DND-41 (cell line): ENCODE data around the gene TRIM7.

ENCODE experiments used
- ATAC-seq: fragments of 200-7000 bp; cut with Tn5 transposase; 3 replicates; pipeline ENCODE4 v1.9.1; 2021; ENCODE audit warnings: low read depth; ENCODE audit not compliant: insufficient read depth
- DNase-seq: peaks from one replicate; pipeline ENCODE4 v3.0.0-alpha.2; 2020
- H2AFZ ChIP-seq: 2 replicates; pipeline ENCODE4 v1.6.0; 2012; ENCODE audit warnings: low read depth, low read length
- H3K27ac ChIP-seq: 2 replicates; pipeline ENCODE4 v1.5.1; 2012; ENCODE audit warnings: low read length, inconsistent platforms
- H3K27me3 ChIP-seq: fragments of 200-600 bp; sonication (generic); 2 replicates; pipeline ENCODE4 v1.6.0; 2012; ENCODE audit warnings: low read length, mild to moderate bottlenecking, inconsistent platforms; ENCODE audit not compliant: insufficient read depth, poor library complexity
- H3K36me3 ChIP-seq: 2 replicates; pipeline ENCODE4 v1.5.1; 2012; ENCODE audit warnings: low read length, inconsistent platforms; ENCODE audit not compliant: insufficient read depth
- H3K4me1 ChIP-seq: 2 replicates; pipeline ENCODE4 v1.5.1; 2012; ENCODE audit warnings: mild to moderate bottlenecking, low read length; ENCODE audit not compliant: insufficient read depth
- H3K4me2 ChIP-seq: 2 replicates; pipeline ENCODE4 v1.6.0; 2012; ENCODE audit warnings: mild to moderate bottlenecking, moderate library complexity, low read length, inconsistent platforms; ENCODE audit not compliant: insufficient read depth
- H3K4me3 ChIP-seq, 2 experiments: fragments of 200-600 bp in 1 of 2; shearing (Covaris generic) in 1 of 2; 2 replicates each; pipeline ENCODE4 v1.5.1; 2012 to 2016; ENCODE audit warnings: inconsistent platforms in 2 of 2, low read length in 2 of 2, mild to moderate bottlenecking in 2 of 2, low read depth in 1 of 2, moderate library complexity in 1 of 2
- H3K79me2 ChIP-seq: 2 replicates; pipeline ENCODE4 v1.6.0; 2012; ENCODE audit warnings: low read length, inconsistent platforms; ENCODE audit not compliant: insufficient read depth
- H3K9ac ChIP-seq: 2 replicates; pipeline ENCODE4 v1.6.0; 2012; ENCODE audit warnings: low read depth, mild to moderate bottlenecking, inconsistent platforms, low read length, moderate library complexity
- H3K9me3 ChIP-seq: 2 replicates; pipeline ENCODE4 v1.5.1; 2012; ENCODE audit warnings: low read length, moderate library complexity, mild to moderate bottlenecking, inconsistent platforms; ENCODE audit not compliant: insufficient read depth, severe bottlenecking
- H4K20me1 ChIP-seq: 2 replicates; pipeline ENCODE4 v1.6.0; 2012; ENCODE audit warnings: low read length; ENCODE audit not compliant: insufficient read depth
- CTCF ChIP-seq: IDR thresholded peaks from 2 replicates; pipeline ENCODE4 v1.5.1; 2012; ENCODE audit warnings: borderline replicate concordance, low read length, moderate library complexity, mild to moderate bottlenecking; ENCODE audit not compliant: poor library complexity, severe bottlenecking; ENCODE audit errors: extremely low read depth
- EZH2 ChIP-seq: IDR thresholded peaks from 3 replicates; pipeline ENCODE4 v1.6.1; 2012; ENCODE audit warnings: borderline replicate concordance, low read depth, mild to moderate bottlenecking, moderate library complexity, low read length, inconsistent platforms; ENCODE audit not compliant: severe bottlenecking

TRIM7 gene

GRCh38 chr5:181153814-181154213 lies 51.2 kb downstream of the TRIM7 start:
- Histone ChIP-seq H3K27ac (no peak overlapping the region), H3K9me3 (no peaks in the 10 kb centered on the region), H3K27me3 (no peaks in the 10 kb centered on the region), H2AFZ (no peak overlapping the region), H3K4me3 (no peak overlapping the region), H3K9ac (no peak overlapping the region), H3K4me2 (no peak overlapping the region), H3K79me2 (no peaks in the 10 kb centered on the region), H3K36me3 (no peaks in the 10 kb centered on the region), H4K20me1 (no peaks in the 10 kb centered on the region), H3K4me1 (peaks cover 13% of the 10 kb centered on the region; the same call in 1 of the 2 replicates)
- no peak for DNase-seq
- no peak for TF ChIP-seq EZH2
- TF ChIP-seq CTCF = no peak
- ATAC-seq = no peak

- Histone ChIP-seq H3K4me2 (no peak overlapping the region), H2AFZ (no peak overlapping the region), H4K20me1 (no peaks in the 10 kb centered on the region), H3K79me2 (no peaks in the 10 kb centered on the region), H3K9ac (no peak overlapping the region), H3K27me3 (no peaks in the 10 kb centered on the region), H3K27ac (no peak overlapping the region), H3K4me3 (no peak overlapping the region), H3K36me3 (no peaks in the 10 kb centered on the region), H3K9me3 (no peaks in the 10 kb centered on the region), H3K4me1 (peaks cover 13% of the 10 kb centered on the region; the same call in 1 of the 2 replicates)
- TF ChIP-seq CTCF = no peak
- TF ChIP-seq EZH2 = no peak
- ATAC-seq (no peak), DNase-seq (no peak)
Measured at GRCh38 chr5:181152406-181152805, 52.6 kb downstream of the TRIM7 start.

- TF ChIP-seq EZH2 = no peak
- TF ChIP-seq CTCF = peak; percentile 7
- Histone ChIP-seq H2AFZ (no peak overlapping the region), H3K79me2 (no peaks in the 10 kb centered on the region), H3K4me2 (no peak overlapping the region), H3K4me1 (peaks cover 13% of the 10 kb centered on the region; the same call in 1 of the 2 replicates), H3K9ac (no peak overlapping the region), H4K20me1 (no peaks in the 10 kb centered on the region), H3K27me3 (no peaks in the 10 kb centered on the region), H3K36me3 (no peaks in the 10 kb centered on the region), H3K27ac (no peak overlapping the region), H3K9me3 (no peaks in the 10 kb centered on the region), H3K4me3 (no peak overlapping the region)
- no peak for ATAC-seq
- DNase-seq = no peak
Measured at GRCh38 chr5:181151146-181151545, 53.9 kb downstream of the TRIM7 start.
